NB4 (cell line): ENCODE results near the gene DMRTC2.

ENCODE experiments used
- CTCF ChIP-seq: IDR thresholded peaks from one replicate; pipeline ENCODE4 v1.5.1; 2012; ENCODE audit warnings: low read depth, low read length
- MAX ChIP-seq: IDR thresholded peaks from 2 replicates; pipeline ENCODE4 v1.6.1; 2011; ENCODE audit warnings: low read depth, low read length
- POLR2A ChIP-seq: IDR thresholded peaks from 2 replicates; pipeline ENCODE4 v1.6.1; 2011; ENCODE audit warnings: mild to moderate bottlenecking; ENCODE audit not compliant: insufficient read length; ENCODE audit errors: extremely low read depth

DNA sequence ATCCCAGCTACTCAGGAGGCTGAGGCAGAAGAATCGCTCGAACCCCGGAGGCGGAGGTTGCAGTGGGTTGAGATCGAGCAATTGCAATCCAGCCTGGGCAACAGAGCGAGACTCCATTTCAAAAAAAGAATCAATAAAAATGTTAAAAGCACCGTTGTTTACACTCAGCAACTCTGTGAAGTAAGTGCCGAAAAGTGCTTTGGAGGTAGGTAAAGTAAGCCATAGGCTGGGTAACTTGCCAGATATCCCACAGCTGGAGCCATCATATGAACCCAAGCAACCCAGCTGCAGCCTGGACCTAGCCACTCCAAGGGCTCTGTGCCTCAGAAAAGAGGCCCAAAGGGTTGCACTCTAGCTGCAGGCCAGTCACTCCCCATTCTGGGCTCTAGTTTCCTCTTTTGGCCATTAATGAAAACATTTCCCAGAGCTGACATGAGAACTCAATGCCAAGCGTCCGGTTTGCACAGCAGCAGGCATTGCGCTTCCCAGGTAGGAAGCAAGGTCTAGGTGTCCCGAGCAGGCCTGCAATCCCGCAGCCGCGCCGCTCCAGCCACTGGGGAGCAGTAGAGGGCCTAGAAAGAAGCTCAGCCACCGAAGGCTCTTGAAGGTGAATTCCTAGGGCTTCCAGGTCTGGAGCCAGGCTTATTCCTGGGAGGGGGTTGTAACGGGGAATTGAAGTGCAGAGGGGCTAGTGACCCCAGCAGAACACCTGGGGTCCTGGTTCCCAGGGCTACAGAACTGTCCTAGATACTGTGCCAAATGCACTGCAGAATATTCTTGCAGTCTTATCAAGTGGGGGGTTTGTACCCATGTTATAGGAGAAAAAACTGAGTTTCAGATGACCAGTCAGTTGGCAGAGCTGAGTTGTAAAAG lies 28.2 kb downstream of the DMRTC2 start:
- TF ChIP-seq CTCF, result peak; percentile 47
- TF ChIP-seq POLR2A, result no peak
- TF ChIP-seq MAX, result no peak
